Liver (tissue), 9 donors: Measurements from ENCODE around the gene CLTC. TPM values are rescaled to one million over a fixed set of nuclear protein-coding genes. Genes with fewer than 3 reads are reported as not detected.

ENCODE experiments used
- DNase-seq: peaks from one replicate; pipeline ENCODE4 v3.0.0-alpha.2; 2017; ENCODE audit warnings: low spot score
- H3K27ac ChIP-seq, 2 donors: one replicate each; pipeline ENCODE4 v1.7.0; 2013; ENCODE audit warnings: inconsistent platforms in 2 of 2, low read length in 2 of 2, control low read depth in 1 of 2, low read depth in 1 of 2, mild to moderate bottlenecking in 1 of 2
- H3K27me3 ChIP-seq, 4 donors: one replicate each; pipeline versions ENCODE4 v1.6.1 to v1.7.0; 2013; ENCODE audit warnings: low read length in 3 of 4, inconsistent platforms in 1 of 4, mild to moderate bottlenecking in 1 of 4, moderate library complexity in 1 of 4; ENCODE audit not compliant: control insufficient read depth in 4 of 4, insufficient read depth in 4 of 4
- H3K36me3 ChIP-seq, 4 donors: one replicate each; pipeline versions ENCODE4 v1.6.1 to v1.7.0; 2013; ENCODE audit warnings: low read length in 3 of 4, mild to moderate bottlenecking in 3 of 4, low read depth in 1 of 4, moderate library complexity in 1 of 4; ENCODE audit not compliant: control insufficient read depth in 4 of 4, insufficient read depth in 3 of 4
- H3K4me1 ChIP-seq, 4 donors: one replicate each; pipeline versions ENCODE4 v1.6.1 to v1.7.0; 2013; ENCODE audit warnings: low read length in 3 of 4, mild to moderate bottlenecking in 3 of 4, moderate library complexity in 1 of 4; ENCODE audit not compliant: control insufficient read depth in 4 of 4, insufficient read depth in 4 of 4
- H3K4me3 ChIP-seq, 3 donors: one replicate each; pipeline versions ENCODE4 v1.6.1 to v1.7.0; 2013; ENCODE audit warnings: low read length in 3 of 3, control low read depth in 1 of 3, low read depth in 1 of 3, mild to moderate bottlenecking in 1 of 3
- H3K9ac ChIP-seq, 2 donors: one replicate each; pipeline ENCODE4 v1.7.0; 2013; ENCODE audit warnings: low read length in 2 of 2, mild to moderate bottlenecking in 2 of 2, moderate library complexity in 2 of 2, control low read depth in 1 of 2, low read depth in 1 of 2
- H3K9me3 ChIP-seq, 4 donors: one replicate each; pipeline versions ENCODE4 v1.6.1 to v1.7.0; 2013; ENCODE audit warnings: low read length in 3 of 4; ENCODE audit not compliant: control insufficient read depth in 4 of 4
- CTCF ChIP-seq: fragments of 150-350 bp; IDR thresholded peaks from 2 replicates; pipeline ENCODE4 v1.5.1; 2017; ENCODE audit warnings: improper control_type of control experiment, low read depth, low read length; ENCODE audit not compliant: missing input control
- EGR1 ChIP-seq, 2 donors: IDR thresholded peaks; 2 replicates each; pipeline ENCODE4 v1.6.1; 2016 to 2018; ENCODE audit warnings: antibody characterized with exemption in 2 of 2, low read depth in 2 of 2
- FOXA1 ChIP-seq: IDR thresholded peaks from 2 replicates; pipeline ENCODE4 v1.6.1; 2016; ENCODE audit warnings: antibody characterized with exemption
- FOXA2 ChIP-seq: IDR thresholded peaks from 2 replicates; pipeline ENCODE4 v1.6.1; 2016; ENCODE audit warnings: antibody characterized with exemption
- GABPA ChIP-seq, 2 donors: IDR thresholded peaks in 1 of 2; conservative IDR thresholded peaks in 1 of 2; 2 replicates each; pipeline ENCODE4 v1.6.1; 2016; ENCODE audit warnings: antibody characterized with exemption in 2 of 2, mild to moderate bottlenecking in 1 of 2, moderate library complexity in 1 of 2
- HNF4A ChIP-seq, 2 donors: conservative IDR thresholded peaks; 2 replicates each; pipeline ENCODE4 v1.6.1; 2016; ENCODE audit warnings: antibody characterized with exemption in 2 of 2, mild to moderate bottlenecking in 2 of 2
- HNF4G ChIP-seq: IDR thresholded peaks from 2 replicates; pipeline ENCODE4 v1.6.1; 2016; ENCODE audit warnings: antibody characterized with exemption
- JUND ChIP-seq, 2 donors: IDR thresholded peaks; 2 replicates each; pipeline ENCODE4 v1.6.1; 2016; ENCODE audit warnings: antibody characterized with exemption in 2 of 2
- NR2F2 ChIP-seq: IDR thresholded peaks from 2 replicates; pipeline ENCODE4 v1.6.1; 2016; ENCODE audit warnings: antibody characterized with exemption
- RAD21 ChIP-seq, 2 donors: IDR thresholded peaks; 2 replicates each; pipeline ENCODE4 v1.6.1; 2016; ENCODE audit warnings: antibody characterized with exemption in 2 of 2, mild to moderate bottlenecking in 2 of 2
- RXRA ChIP-seq, 2 donors: IDR thresholded peaks; 2 replicates each; pipeline ENCODE4 v1.6.1; 2017 to 2018; ENCODE audit warnings: antibody characterized with exemption in 2 of 2, mild to moderate bottlenecking in 1 of 2
- SP1 ChIP-seq: IDR thresholded peaks from 2 replicates; pipeline ENCODE4 v1.6.1; 2018; ENCODE audit warnings: antibody characterized with exemption, mild to moderate bottlenecking
- TAF1 ChIP-seq: conservative IDR thresholded peaks from 2 replicates; pipeline ENCODE4 v1.6.1; 2016; ENCODE audit warnings: antibody characterized with exemption, mild to moderate bottlenecking
- YY1 ChIP-seq: IDR thresholded peaks from 2 replicates; pipeline ENCODE4 v1.6.1; 2016; ENCODE audit warnings: antibody characterized with exemption, mild to moderate bottlenecking
- ZBTB33 ChIP-seq: IDR thresholded peaks from 2 replicates; pipeline ENCODE4 v1.6.1; 2016; ENCODE audit warnings: antibody characterized with exemption
- WGBS: extraction: QIAGEN DNeasy Blood & Tissue Kit; methylation state at CpG from one replicate; pipeline ENCODE4 v1.1.7; 2013; 5-methylcytosine and 5-hydroxymethylcytosine counted together
- polyA plus RNA-seq, 2 donors: library from polyadenylated mRNA; stranded (reverse) in 1 of 2; unstranded in 1 of 2; fragments of 200-250 nt in 1 of 2; fragments of >200 nt in 1 of 2; fragmentation: Nextera tagmentation in 1 of 2; extraction: Ambion mirVana in 1 of 2; gene quantifications; one replicate each; pipeline versions ENCODE4 v1.2.1 to v1.2.3, GENCODE V29; 2013 to 2015
- total RNA-seq, 2 donors: library from RNA; depleted of rRNA; stranded (reverse); fragments of >200 nt; gene quantifications; one replicate each; pipeline ENCODE4 v1.2.3, GENCODE V29; 2014
- TF ChIP-seq, protein P1 (sequence below): IDR thresholded peaks from 2 replicates; pipeline ENCODE4 v1.6.1; 2016; ENCODE audit warnings: antibody characterized with exemption
- TF ChIP-seq, protein P2 (sequence below): IDR thresholded peaks from 2 replicates; pipeline ENCODE4 v1.6.1; 2016; ENCODE audit warnings: antibody characterized with exemption, mild to moderate bottlenecking
- donor health status: healthy.
- donor health status: healthy.
- donor health status: healthy.
- donor health status: healthy.
- donor health status: healthy.

Gene CLTC
- total and polyA plus RNA-seq, 4 donors = 59.9 to 282 (median 172) TPM

DNA sequence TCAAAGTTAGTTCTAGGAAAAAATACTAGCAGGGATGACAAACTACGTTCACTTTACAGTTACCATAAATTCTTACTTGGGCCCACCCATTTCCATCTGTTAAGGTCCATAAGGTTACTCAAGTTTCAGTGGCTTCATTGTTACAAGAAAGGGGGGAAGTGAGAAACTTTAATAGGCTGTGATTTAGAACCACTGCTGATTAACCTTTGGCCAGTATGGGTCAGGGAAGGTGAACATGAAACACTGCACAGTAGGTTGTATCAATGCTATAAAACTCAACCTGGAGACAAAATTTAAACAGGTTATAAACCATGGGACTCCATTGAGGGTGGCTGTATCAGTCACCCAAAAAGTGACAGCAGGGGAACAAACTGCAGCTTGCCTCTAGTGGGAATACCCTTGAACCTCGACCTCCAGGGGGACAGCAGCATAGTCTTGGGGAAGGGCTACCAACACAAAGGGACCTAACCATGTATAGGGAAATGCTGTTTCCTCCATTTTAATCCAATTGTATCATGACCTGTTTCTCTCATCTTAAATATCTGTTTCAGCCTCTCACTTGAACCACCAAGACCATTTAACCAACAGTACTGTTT lies 77.1 kb downstream of the CLTC start:
- Histone ChIP-seq H3K4me1 (peaks cover 0 to 7% (median 1%) of the 10 kb centered on the region in 4 donors), H3K36me3 (peaks cover 15 to 65% (median 49%) of the 10 kb centered on the region in 4 donors), H3K9ac (no peak overlapping the region), H3K9me3 (no peaks in the 10 kb centered on the region), H3K27ac (no peak overlapping the region), H3K27me3 (no peaks in the 10 kb centered on the region), H3K4me3 (no peak overlapping the region)
- WGBS = 80% methylated on average over 2 of the region's 2 CpGs
- TF ChIP-seq HNF4G (no peak), ZBTB33 (no peak), RXRA (IDR thresholded peaks at IDR 0.05) (no peak), SP1 (no peak), FOXA2 (no peak), RAD21 (IDR thresholded peaks at IDR 0.05) (no peak), EGR1 (IDR thresholded peaks at IDR 0.05; ENCODE audit: low read depth in 2 of 2) (no peak), YY1 (no peak), HNF4A (conservative IDR thresholded peaks at IDR 0.05) (no peak), NR2F2 (no peak), JUND (IDR thresholded peaks at IDR 0.05) (no peak), CTCF (no peak), FOXA1 (no peak)
- DNase-seq = no peak

DNA sequence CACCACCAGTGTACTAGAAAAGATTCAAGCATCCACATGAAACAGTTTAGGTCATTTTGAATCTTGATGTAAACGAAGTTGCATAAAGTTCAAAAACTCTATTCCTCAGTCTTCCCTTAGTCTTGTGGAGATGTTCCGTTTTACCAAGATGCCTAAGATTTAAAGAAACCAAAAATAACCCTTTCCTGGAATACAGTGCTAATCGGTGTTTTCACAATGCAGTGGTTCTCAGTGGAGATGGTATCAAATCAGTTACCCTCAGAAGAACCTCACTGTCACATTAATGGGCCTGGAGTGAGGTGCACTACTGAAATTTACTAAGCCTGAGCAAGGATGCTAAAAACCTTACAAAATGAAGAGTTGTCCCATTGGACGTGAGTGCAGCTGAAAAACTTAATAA lies 78.4 kb downstream of the CLTC start:
- Histone ChIP-seq H3K27me3 (no peaks in the 10 kb centered on the region), H3K4me1 (peaks cover 0 to 7% (median 1%) of the 10 kb centered on the region in 4 donors), H3K9ac (no peak overlapping the region), H3K36me3 (peaks cover 10 to 56% (median 47%) of the 10 kb centered on the region in 4 donors), H3K9me3 (no peaks in the 10 kb centered on the region), H3K4me3 (no peak overlapping the region), H3K27ac (no peak overlapping the region)
- WGBS = 88% methylated on average over 4 of the region's 4 CpGs
- TF ChIP-seq TAF1 (no peak), EGR1 (IDR thresholded peaks at IDR 0.05; ENCODE audit: low read depth in 2 of 2) (no peak), YY1 (no peak), RAD21 (IDR thresholded peaks at IDR 0.05) (no peak), HNF4A (conservative IDR thresholded peaks at IDR 0.05) (no peak), FOXA1 (no peak), SP1 (no peak), HNF4G (no peak), GABPA (IDR thresholded peaks at IDR 0.05 in 1 of 2, conservative IDR thresholded peaks at IDR 0.05 in 1 of 2) (no peak), ZBTB33 (no peak), FOXA2 (no peak)
- TF ChIP-seq, protein P1, sequence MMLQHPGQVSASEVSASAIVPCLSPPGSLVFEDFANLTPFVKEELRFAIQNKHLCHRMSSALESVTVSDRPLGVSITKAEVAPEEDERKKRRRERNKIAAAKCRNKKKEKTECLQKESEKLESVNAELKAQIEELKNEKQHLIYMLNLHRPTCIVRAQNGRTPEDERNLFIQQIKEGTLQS = no peak
- TF ChIP-seq, protein P2, sequence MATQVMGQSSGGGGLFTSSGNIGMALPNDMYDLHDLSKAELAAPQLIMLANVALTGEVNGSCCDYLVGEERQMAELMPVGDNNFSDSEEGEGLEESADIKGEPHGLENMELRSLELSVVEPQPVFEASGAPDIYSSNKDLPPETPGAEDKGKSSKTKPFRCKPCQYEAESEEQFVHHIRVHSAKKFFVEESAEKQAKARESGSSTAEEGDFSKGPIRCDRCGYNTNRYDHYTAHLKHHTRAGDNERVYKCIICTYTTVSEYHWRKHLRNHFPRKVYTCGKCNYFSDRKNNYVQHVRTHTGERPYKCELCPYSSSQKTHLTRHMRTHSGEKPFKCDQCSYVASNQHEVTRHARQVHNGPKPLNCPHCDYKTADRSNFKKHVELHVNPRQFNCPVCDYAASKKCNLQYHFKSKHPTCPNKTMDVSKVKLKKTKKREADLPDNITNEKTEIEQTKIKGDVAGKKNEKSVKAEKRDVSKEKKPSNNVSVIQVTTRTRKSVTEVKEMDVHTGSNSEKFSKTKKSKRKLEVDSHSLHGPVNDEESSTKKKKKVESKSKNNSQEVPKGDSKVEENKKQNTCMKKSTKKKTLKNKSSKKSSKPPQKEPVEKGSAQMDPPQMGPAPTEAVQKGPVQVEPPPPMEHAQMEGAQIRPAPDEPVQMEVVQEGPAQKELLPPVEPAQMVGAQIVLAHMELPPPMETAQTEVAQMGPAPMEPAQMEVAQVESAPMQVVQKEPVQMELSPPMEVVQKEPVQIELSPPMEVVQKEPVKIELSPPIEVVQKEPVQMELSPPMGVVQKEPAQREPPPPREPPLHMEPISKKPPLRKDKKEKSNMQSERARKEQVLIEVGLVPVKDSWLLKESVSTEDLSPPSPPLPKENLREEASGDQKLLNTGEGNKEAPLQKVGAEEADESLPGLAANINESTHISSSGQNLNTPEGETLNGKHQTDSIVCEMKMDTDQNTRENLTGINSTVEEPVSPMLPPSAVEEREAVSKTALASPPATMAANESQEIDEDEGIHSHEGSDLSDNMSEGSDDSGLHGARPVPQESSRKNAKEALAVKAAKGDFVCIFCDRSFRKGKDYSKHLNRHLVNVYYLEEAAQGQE = no peak
- DNase-seq = no peak
